NCI-H146 treated with DMSO at 0.1 percent for 48 hours (cell line): ENCODE results near the gene GOLGA8G.
"Not testable (repeated sequence)": the region's sequence is repeated elsewhere in the genome, so short reads cannot be mapped to it uniquely, and the experiment has no call there.

Experiments used
- DNase-seq: peaks from one replicate; lab custom pipeline; 2025; ENCODE audit not compliant: unreplicated experiment; lab: John Stamatoyannopoulos, UW

The GOLGA8G gene, protein sequence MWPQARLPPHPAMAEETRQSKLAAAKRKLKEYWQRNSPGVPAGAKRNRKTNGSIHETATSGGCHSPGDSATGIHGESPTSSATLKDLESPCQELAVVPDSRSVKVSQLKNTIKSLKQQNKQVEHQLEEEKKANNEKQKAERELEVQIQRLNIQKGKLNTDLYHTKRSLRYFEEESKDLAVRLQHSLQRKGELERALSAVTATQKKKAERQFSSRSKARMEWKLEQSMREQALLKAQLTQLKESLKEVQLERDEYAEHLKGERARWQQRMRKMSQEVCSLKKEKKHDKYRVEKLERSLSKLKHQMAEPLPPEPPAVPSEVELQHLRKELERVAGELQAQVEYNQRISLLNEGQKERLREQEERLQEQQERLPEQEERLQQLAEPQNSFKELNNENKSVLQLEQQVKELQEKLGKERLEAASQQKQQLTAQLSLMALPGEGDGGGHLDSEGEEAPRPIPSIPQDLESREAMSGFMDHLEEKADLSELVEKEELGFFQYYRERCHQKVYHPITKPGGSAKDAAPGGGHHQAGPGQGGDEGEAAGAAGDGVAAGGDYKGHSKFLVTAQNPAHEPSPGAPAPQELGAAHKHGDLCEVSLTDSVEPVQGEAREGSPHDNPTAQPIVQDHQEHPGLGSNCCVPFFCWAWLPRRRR

GRCh38 chr15:28532954-28533353, at the start of gene GOLGA8G:
TSS of gene GOLGA8G (minus strand) at chr15:28532971. CDS start at chr15:28532909, 62 bp downstream.
- DNase-seq, result not testable (repeated sequence)

DNA sequence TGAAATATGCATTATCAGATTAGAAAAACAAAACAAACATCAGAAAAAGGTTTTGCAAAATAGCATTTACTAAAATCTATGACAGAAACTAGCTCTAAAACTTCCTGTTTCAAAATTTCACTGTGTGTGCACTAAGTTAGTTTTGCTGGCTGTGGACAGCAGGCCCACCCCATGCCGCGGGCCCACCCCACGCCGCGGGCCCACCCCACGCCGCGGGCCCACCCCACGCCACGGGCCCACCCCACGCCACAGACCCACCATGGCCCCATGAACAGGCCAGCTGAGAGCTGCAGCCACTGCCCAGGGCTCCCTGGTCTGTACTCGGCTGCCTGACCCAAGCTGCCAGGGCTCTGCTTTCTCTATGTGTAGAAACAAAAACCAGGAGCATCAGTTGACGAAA, 40.6 kb upstream of the GOLGA8G start:
- DNase-seq, result not testable (repeated sequence)

DNA sequence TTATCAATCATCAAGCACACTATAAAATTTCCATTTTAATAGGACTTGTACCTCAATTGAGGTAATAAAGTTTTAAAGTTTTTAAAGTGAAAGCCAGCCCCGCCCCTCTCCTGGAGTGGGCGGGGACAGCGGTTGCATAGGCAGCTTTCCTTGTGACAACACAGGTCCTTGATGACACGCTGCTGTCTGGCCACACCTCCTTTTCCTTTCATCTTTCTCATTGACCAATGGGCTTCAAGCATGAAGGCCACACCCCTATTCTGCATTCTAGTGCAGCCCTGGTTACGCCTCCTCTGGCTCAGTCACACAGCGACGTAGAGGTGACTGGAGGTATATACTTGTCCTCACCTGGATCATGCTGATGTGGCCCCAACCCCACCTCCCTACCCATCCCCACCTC, 20.5 kb upstream of the GOLGA8G start, which contains the start of gene GOLGA6L25:
Gene GOLGA6L25, plus strand, starts transcription at position 301 of the 400 bp plus-strand sequence. Its CDS starts 61 bp downstream, at position 362.
- not testable (repeated sequence) for DNase-seq

- DNase-seq, result not testable (repeated sequence)
These were observed 17.6 kb downstream of the GOLGA8G start for GRCh38 chr15:28515208-28515607.

DNA sequence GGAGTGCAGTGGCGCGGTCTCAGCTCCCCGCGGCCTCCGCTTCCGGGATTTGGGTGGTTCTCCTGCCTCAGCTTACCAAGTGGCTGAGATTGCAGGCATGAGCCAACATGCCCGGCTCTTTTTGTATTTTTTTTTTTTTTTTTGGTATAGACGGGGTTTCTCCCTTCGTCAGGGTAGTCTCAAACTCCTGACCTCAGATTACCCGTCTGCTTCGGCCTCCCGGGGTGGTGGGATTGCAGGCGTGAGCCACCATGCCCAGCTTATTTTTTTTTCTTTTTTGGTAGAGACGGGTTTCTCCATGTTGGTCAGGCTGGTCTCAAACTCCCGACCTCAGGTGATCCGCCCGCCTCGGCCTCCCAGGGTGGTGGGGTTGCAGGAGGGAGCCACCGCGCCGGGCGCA, 18.6 kb downstream of the GOLGA8G start:
- not testable (repeated sequence) for DNase-seq

DNA sequence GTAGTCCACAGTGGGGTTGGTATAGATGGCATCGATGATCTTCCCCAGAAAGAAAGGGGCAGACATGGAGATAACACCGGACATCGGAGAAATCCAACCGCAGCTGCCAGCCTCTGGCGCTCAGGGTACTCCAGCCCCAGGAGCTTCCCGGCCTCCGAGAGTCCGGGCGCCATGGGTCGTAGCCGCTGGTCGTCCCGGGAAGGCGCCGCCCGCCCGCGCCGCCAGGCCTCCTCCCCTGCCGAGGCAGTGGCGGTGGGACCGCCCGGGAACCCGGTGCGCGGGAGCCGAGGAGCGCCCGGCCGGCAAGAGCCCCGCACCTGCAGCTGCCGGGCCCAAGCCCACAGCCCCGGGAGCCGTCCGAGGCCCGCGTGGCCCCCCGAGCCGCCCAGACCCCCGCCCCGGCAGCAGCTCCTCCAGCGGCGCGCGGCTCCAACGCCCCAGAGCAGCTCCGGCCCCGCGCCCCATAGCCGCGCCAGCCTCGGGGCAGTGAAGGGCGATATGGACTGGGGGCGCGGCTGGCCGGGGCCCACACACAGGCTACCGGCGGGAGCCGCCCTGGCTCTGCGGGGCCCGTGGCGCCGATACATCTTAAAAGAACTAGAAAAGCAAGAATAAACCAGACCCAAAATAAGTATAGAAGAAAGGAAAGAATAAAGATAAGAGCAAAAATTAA, 24.4 kb downstream of the GOLGA8G start:
- DNase-seq, result not testable (repeated sequence)

- not testable (repeated sequence) for DNase-seq
These were observed 51.4 kb downstream of the GOLGA8G start for GRCh38 chr15:28481340-28481739.
